Calu3 (cell line): Measurements from ENCODE around the gene SLC25A48. TPM values are rescaled to one million over a fixed set of nuclear protein-coding genes. Genes with fewer than 3 reads are reported as not detected.

Source experiments
- BruUV-seq: library from RNA; stranded (reverse); fragments of 400-500 nt; replicated peaks from 2 replicates; lab custom pipeline; 2021; lab: Mats Ljungman, UMichigan
- CTCF ChIA-PET: fragments of 300-600 bp; sonication (Branson Sonifier 250); formaldehyde crosslinking; loops from one replicate; lab custom pipeline; 2022; ENCODE audit warnings: antibody characterized with exemption; lab: Charles Lee
- DNase-seq: peaks from one replicate; pipeline ENCODE4 v3.0.0; 2022
- H3K27ac Mint-ChIP-seq: one replicate; pipeline ENCODE4 v1.8.0; 2022; ENCODE audit warnings: mixed read lengths; ENCODE audit not compliant: unreplicated experiment
- H3K27me3 Mint-ChIP-seq: one replicate; pipeline ENCODE4 v1.8.0; 2022; ENCODE audit warnings: mixed read lengths; ENCODE audit not compliant: unreplicated experiment
- H3K36me3 Mint-ChIP-seq: one replicate; pipeline ENCODE4 v1.8.0; 2022; ENCODE audit warnings: mild to moderate bottlenecking, moderate library complexity, mixed read lengths; ENCODE audit not compliant: insufficient read depth, unreplicated experiment
- H3K4me1 Mint-ChIP-seq: one replicate; pipeline ENCODE4 v1.8.0; 2022; ENCODE audit warnings: mild to moderate bottlenecking, low read depth, mixed read lengths; ENCODE audit not compliant: unreplicated experiment
- H3K4me3 Mint-ChIP-seq: one replicate; pipeline ENCODE4 v1.8.0; 2022; ENCODE audit warnings: mild to moderate bottlenecking, low read depth, moderate library complexity, mixed read lengths; ENCODE audit not compliant: unreplicated experiment
- H3K9me3 Mint-ChIP-seq: one replicate; pipeline ENCODE4 v1.8.0; 2022; ENCODE audit warnings: low read depth, mixed read lengths; ENCODE audit not compliant: unreplicated experiment
- intact Hi-C: fragments of 100-400 bp; cut with micrococcal nuclease; formaldehyde crosslinking; loops from one replicate; pipeline ENCODE4 v1.10.0; 2022; ENCODE audit not compliant: unreplicated experiment
- total RNA-seq: library from RNA; stranded (reverse); gene quantifications from 2 replicates; pipeline ENCODE4 v1.2.3, GENCODE V29; 2022
- TF ChIP-seq, protein P1 (sequence below): fragments of 200-600 bp; IDR thresholded peaks from one replicate; pipeline ENCODE4 v1.8.0; 2022; ENCODE audit warnings: antibody characterized with exemption; ENCODE audit not compliant: unreplicated experiment

Gene SLC25A48
- total RNA-seq, 1 experiment from 2014 or later = not detected

DNA sequence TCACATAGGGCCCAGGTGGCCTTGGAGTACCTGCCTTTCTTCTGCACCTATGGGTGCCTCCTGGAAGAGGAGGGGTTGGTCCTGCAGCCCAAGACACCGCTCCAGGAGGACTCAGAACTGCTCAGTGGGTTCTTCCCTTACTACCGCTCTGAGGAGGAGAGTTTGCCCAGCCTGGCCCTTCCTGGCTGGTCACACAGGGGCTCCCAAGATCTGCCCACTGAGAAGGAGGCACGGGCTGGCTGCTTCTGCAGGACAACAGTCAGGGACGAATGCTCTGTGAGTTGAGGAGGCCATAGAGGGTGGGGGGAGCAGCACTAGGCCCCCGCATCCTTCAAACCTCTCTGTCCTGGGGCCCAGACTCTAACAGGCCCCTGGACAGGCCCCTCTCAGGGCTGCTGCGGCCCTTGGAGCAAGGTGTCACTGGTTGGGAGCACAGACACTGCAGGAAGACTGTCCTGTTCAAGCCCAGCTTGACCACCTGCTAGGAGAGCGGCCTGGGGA lies 9.9 kb upstream of the SLC25A48 start:
- Mint-ChIP-seq H3K27ac (no peak overlapping the region), H3K9me3 (no peaks in the 10 kb centered on the region), H3K36me3 (no peaks in the 10 kb centered on the region), H3K4me3 (no peak overlapping the region), H3K27me3 (peaks cover 91% of the 10 kb centered on the region), H3K4me1 (no peaks in the 10 kb centered on the region)
- TF ChIP-seq, protein P1, sequence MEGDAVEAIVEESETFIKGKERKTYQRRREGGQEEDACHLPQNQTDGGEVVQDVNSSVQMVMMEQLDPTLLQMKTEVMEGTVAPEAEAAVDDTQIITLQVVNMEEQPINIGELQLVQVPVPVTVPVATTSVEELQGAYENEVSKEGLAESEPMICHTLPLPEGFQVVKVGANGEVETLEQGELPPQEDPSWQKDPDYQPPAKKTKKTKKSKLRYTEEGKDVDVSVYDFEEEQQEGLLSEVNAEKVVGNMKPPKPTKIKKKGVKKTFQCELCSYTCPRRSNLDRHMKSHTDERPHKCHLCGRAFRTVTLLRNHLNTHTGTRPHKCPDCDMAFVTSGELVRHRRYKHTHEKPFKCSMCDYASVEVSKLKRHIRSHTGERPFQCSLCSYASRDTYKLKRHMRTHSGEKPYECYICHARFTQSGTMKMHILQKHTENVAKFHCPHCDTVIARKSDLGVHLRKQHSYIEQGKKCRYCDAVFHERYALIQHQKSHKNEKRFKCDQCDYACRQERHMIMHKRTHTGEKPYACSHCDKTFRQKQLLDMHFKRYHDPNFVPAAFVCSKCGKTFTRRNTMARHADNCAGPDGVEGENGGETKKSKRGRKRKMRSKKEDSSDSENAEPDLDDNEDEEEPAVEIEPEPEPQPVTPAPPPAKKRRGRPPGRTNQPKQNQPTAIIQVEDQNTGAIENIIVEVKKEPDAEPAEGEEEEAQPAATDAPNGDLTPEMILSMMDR = no peak
- DNase-seq = no peak
- BruUV-seq = no TSS peak
- CTCF ChIA-PET = no interaction called here
- intact Hi-C loops = no loop called here

DNA sequence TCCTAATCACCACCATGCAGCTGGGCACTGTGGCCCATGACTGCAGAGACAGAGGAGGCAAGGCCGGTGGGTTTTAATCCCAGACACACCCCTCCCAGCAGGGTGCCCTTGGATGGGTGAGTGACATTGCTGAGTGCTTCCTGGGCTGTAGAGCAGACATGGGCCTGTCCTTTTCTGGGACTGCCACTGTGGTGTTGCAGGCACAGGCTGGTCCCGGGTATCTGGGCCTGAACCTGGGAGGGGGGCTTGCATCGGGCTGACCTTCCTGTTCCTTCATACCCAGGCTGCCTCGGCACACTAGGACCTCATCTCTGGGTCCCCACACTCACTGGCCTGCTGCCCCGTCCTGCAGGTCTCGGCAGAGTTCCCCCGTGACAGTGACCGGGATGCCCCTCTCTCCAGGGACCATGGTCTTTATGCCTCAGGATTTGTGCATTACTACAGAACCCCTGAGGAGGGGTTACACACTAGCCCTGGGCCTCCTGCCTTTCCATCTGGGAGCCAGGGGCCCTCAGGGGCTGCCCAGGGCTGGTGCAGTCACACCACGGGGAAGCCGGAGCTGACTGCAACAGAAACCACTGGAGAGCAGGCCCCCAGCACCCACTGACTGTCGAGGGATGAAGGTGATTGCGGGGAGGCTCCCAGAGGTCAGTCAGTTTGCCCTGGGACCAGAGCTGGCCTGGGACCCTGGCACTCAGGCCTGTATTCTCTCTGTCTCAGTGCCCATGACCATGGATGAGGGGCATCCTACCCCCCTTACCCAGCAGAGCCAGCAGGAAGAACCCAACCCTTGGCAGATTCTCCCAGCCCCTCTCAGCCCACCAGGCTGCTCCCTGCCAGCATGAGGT lies 8.9 kb upstream of the SLC25A48 start:
- CTCF ChIA-PET = no interaction called here
- Mint-ChIP-seq H3K27ac (no peak overlapping the region), H3K27me3 (peaks cover 92% of the 10 kb centered on the region), H3K4me3 (no peak overlapping the region), H3K9me3 (no peaks in the 10 kb centered on the region), H3K4me1 (no peaks in the 10 kb centered on the region), H3K36me3 (no peaks in the 10 kb centered on the region)
- intact Hi-C loops = no loop called here
- DNase-seq = no peak
- TF ChIP-seq, protein P1 = no peak
- no TSS peak for BruUV-seq

DNA sequence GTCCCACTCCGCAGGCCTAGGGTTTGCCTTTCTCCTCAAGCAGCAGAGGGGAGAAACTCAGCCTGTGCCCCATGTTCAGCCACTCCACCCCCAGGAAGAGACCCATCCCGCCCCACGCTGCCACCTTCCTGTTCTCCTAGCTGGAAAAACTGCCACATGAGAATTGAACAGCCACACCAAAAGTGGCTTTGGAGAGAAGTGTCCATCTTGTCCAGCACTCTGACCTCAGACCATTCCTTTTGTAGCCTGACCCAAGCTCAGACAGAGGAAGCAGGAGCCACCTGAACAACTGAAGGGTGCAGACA lies 8.3 kb upstream of the SLC25A48 start:
- CTCF ChIA-PET = no interaction called here
- H3K27ac Mint-ChIP-seq = no peak overlapping the region
- TF ChIP-seq, protein P1 = no peak
- no peaks in the 10 kb centered on the region for H3K9me3 Mint-ChIP-seq
- DNase-seq = no peak
- no peaks in the 10 kb centered on the region for H3K4me1 Mint-ChIP-seq
- BruUV-seq = no TSS peak
- H3K4me3 Mint-ChIP-seq = no peak overlapping the region
- H3K36me3 Mint-ChIP-seq = no peaks in the 10 kb centered on the region
- peaks cover 92% of the 10 kb centered on the region for H3K27me3 Mint-ChIP-seq
- intact Hi-C loops = no loop called here

DNA sequence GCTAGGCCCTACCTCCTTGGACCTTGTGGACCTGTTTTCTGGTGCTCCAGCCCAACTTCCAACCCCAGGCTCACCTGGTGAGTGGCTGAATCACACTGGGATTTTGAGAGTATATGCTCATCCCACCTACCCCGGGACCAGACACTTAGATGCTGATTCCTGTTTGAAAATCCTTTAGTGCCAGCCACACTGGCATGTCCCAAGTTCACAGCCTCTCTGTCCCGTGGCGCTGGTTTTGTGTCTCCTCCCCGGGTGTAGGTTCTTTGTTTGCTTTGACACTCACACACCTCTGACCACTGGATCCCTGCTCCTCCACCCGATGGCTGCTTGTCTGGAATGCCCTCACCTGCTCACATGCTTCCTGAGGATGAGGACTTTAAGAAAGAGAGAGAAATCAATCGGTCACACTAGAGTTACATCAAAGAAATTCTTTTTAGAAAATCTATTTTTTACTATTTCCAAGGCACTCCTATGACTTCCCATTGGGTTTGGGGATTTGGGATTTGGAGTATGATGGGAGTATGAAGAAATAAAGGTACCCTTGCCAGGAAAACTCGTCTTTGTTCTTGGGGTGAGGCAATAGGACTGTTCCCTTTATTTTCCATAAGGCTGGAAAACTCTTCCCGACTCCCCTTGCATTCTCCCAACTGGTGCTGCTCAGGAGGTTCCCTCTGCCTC lies 7.3 kb upstream of the SLC25A48 start:
- BruUV-seq = no TSS peak
- Mint-ChIP-seq H3K4me3 (no peak overlapping the region), H3K4me1 (no peaks in the 10 kb centered on the region), H3K27me3 (peaks cover 92% of the 10 kb centered on the region), H3K9me3 (no peaks in the 10 kb centered on the region), H3K36me3 (no peaks in the 10 kb centered on the region), H3K27ac (no peak overlapping the region)
- DNase-seq = no peak
- TF ChIP-seq, protein P1 = no peak
- CTCF ChIA-PET = no interaction called here
- intact Hi-C loops = no loop called here
